GM19023 (cell line): ENCODE results near the gene FHIT.
A peak's percentile ranks its signal among the peaks of the same experiment; 100 is the strongest.

Experiments used
- ATAC-seq: cut with Tn5 transposase; IDR thresholded peaks from one replicate; pipeline ENCODE4 v1.9.1; 2021; ENCODE audit warnings: mild to moderate bottlenecking, moderate library complexity; ENCODE audit not compliant: unreplicated experiment

Gene FHIT

DNA sequence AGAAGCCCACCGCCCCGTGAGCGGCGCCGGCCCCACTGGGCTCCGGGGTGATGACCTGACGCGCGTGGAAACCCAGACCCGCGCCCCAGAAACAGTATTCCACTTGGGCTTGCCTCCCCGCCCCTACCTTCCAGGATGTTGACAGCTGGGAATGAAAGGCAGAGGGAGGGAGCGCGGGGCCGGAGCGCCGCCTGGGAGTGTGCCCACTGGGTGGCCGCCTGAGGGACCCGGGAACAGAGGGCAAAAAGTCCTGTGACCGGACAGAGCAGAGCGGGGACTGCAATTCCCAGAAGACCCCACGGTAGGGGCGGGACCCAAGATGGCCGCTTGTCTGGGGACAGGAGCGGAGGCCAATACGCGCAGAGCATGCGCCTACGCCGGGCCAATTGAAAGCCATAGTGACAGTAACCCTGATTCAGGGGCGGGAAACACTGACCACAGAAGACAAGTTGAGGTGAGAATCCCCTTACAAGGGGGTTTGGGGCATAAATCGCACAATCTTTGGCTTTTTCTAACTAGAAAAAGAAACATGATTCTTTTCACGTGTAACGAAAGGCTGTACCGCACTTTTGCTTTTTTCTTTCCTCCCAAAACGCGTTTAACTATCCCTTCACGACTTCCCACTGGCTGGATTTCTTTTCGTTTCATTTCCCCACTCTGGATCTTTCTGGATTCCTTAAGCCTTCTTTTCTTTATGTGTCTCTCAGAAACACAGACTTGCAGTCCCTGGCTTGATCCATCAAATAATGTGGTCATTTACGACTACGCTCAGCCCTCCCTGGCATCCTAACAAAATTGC, at the start of gene FHIT:
FHIT (minus strand) TSS at position 279 of the 799 bp plus-strand sequence.
- ATAC-seq, result peak; percentile 88

GRCh38 chr3:61300786-61301185, 49.5 kb upstream of the FHIT start:
- ATAC-seq, result no peak

DNA sequence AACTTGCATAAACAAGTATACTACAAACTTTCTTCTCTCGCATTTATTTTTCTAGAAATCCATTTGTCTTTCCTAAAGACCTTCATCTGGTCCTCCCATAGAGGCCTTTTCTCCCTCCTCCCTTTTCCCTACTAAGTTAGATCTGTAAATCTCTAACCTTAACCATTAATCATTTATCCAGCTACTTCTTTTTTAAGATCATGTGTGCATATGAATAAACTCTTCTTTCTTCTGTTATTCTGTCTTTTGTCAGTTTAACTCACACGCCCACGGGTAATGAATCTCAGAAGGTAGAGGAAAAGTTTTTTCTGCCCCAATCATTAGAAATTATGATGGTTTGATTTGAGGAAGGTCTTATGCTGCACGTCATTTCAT, 48.7 kb upstream of the FHIT start:
- ATAC-seq, result no peak

DNA sequence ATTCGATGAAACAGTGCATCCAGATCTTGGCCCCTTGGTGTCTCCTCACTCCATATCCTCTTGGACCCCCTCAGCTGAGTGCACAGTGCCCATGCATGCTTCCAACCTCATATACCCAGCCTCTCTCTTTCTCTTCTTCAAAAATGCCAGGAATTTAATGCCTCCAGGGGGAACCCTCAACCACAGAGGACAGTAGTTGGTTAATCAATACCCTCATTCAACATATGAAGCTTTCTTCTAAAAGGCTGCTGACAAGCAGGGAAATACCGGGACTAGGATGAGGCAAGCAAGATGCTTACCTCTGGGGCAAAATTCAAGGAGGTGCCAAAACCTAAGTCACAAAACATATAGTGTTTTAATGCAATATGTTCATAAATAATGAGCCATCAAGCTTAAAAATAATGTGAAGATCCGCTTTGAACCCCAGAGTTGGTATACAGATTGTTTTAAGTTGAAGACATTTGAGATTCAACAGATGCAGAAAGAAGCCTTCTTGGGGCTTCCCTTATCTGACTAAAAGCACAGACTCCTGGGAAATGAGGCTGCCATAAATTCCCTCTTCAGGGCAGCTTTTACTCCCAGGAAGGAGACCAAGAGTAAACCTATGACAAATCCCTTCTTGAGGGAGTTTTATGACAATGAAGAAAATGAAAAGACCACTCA, 48.2 kb upstream of the FHIT start:
- no peak for ATAC-seq

- no peak for ATAC-seq
Measured at GRCh38 chr3:61297821-61298220, 46.6 kb upstream of the FHIT start.

GRCh38 chr3:61288446-61288845, 37.2 kb upstream of the FHIT start:
- ATAC-seq, result no peak

- ATAC-seq, result no peak
Measured at GRCh38 chr3:61283876-61284275, 32.6 kb upstream of the FHIT start.

GRCh38 chr3:61278713-61279112, 27.5 kb upstream of the FHIT start:
- ATAC-seq, result no peak

- no peak for ATAC-seq
Measured at GRCh38 chr3:61277411-61277810, 26.2 kb upstream of the FHIT start.

GRCh38 chr3:61269435-61269834, 18.2 kb upstream of the FHIT start:
- no peak for ATAC-seq

DNA sequence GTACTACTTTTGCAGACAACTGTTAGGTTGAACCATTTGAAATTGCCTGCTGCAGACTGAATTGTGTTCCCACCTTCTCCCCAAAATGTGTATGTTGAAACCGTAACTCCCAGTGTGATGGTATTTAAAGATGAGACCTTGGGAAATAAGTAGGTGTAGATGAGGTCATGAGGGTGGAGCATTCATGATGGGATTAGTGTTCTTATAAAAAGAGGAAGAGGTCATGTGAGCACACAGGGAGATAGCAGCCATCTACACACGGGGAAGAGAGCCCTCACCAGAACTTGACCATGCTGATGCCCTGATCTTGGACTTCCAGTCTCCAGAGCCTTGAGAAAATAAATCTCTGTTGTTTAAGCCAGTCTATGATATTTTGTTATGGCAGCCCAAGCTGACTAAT, 17.4 kb upstream of the FHIT start:
- no peak for ATAC-seq

- no peak for ATAC-seq
Measured at GRCh38 chr3:61264281-61264680, 13.0 kb upstream of the FHIT start.

- ATAC-seq, result no peak
Measured at GRCh38 chr3:61257148-61257547, 5.9 kb upstream of the FHIT start.

DNA sequence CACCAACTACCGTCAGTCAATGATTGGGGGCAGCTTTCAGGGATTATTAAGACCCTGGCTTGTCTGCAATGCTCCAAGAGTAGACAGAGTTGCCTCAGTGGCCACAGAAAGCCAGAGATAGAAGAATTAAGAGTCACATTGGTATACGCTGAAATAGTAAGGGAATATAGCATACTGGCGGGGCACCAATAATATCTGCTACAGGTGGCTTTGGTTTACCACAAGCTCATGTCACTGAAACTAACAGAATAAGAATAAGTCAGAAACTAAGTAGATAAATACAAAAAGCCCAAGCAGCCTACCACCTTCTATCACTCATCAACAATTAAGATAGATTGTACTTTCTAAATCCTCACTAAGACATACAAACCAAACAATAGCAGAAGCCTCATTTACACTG, 2.5 kb upstream of the FHIT start:
- ATAC-seq, result no peak

DNA sequence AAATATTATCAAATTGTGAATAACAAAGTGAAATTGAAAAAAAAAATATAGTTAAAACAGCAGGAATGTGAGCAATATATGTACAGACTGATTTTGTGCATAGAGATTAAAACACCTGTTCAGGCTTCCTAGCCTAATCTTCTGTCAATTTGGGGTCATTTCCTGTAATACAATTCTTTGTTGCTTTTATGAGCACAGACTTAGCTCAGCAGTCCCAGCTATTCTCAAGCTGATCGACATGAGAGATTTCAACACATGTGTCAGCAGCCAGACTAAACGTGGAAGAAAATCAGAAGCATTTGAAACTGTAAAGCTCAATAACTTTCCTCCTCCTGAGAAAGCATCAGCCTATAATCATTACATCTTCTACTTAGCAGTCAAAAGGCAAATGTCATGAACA, 1.6 kb upstream of the FHIT start:
- no peak for ATAC-seq

DNA sequence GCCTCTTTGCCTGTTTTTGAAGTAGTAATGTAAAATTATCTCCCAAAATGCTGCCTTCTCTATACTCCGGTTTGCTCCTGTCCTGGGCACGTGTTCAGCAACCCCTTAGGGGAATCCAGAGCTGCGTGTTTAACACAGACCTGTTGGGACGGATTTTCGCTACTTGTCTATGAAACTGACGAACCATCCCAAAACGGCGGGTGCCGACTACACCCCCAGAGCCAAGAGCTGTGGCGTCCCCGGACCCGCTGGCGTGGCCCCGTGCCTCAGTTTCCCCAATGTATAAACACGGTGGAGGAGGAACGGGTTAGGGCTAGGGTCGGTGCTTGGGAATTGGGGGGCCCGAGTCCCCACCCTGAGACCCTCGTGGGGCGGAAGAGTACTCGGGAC, 473 bp downstream of the FHIT start:
- no peak for ATAC-seq

DNA sequence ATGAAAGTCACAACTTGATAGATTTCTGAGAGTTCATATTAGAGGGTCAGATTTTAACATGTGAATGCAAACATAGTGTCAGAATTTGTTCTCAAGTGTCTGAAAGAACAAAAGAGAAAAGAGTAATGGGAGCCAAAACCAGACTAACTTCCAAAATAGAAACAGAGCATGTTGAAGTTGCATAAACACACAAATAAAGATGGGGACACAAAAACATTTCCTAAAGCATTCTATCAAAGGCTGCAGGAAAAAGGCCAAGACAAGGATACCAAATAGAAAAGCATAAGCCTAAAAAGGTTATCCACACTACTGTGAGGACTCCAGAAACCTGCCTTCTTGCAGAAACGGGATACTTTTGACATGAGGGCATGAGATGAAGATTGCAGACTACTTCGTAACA, 2.8 kb downstream of the FHIT start:
- no peak for ATAC-seq

- no peak for ATAC-seq
Measured at GRCh38 chr3:61247191-61247590, 4.1 kb downstream of the FHIT start.

- no peak for ATAC-seq
Measured at GRCh38 chr3:61239871-61240270, 11.4 kb downstream of the FHIT start.

DNA sequence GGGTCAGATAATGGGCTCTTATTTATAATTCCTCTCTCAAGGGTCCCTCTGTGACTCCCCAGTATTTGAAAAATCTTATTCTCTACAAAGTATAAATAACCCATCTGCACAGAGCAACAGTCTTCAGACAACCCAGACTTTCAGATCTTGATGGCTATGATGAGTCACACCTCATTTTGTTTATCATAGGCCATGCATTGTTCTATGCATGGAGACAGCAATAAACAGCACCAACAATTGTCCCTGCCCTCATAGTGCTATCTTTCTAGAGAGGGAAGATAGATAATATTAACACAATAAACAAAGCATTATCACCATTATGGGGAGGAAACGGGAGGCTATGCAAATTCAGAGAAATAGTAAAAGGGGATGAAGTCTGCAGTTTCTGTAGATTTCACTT, 13.4 kb downstream of the FHIT start:
- no peak for ATAC-seq

DNA sequence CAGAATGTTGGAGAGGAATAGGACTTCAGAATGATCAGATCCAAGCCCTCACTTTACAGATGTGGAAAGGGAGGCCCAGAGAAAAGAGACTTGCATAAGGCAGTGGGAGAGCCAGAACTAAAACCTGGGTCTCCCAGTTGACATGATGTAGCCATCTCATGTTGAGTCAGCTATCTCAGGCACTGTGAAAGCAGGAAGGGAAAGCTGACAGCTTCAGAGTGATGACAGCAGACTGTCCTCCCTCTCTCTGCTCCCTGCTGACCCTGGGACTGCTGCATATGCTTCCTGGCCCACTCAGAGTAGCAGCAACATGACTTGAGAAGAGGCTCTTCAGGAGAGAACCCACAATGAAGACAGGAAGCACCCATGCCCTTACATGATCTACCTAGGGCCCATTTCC, 14.7 kb downstream of the FHIT start:
- peak; percentile 88 for ATAC-seq

DNA sequence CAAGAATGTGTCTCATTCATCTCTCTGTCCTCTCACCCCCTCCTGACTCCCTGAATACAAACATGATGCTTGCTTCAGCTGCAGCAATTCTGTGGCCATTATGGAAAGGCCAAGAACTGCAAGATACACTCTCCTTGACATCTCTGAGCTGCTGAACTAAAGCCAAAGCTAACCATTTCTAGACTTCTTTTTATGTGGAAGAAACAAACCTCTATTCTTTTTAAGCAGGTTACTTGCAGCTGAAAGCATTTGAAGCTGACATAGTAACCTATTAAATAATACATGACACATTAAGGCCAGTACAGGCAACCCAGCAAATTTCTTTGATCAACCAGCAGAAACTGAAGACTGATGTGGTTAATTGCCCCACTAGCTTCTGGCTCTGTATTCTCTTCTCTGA, 17.5 kb downstream of the FHIT start:
- ATAC-seq, result no peak

GRCh38 chr3:61231693-61232092, 19.6 kb downstream of the FHIT start:
- no peak for ATAC-seq
